Activated B cell treated with CpG ODN at 0.5 μM for 24 hours (primary cell): ENCODE measurements around the gene PPWD1. TPM values are rescaled to one million over a fixed set of nuclear protein-coding genes. Genes with fewer than 3 reads are reported as not detected.

ENCODE experiments used
- ATAC-seq: fragments of 200-7000 bp; cut with Tn5 transposase; one replicate; pipeline ENCODE4 v1.10.0; 2021; ENCODE audit warnings: low read depth, mild to moderate bottlenecking, moderate library complexity
- CTCF ChIA-PET: fragments of 350-600 bp; sonication (Branson Sonifier 250); formaldehyde crosslinking; loops from one replicate; lab custom pipeline; 2021; ENCODE audit warnings: antibody characterized with exemption; lab: Charles Lee
- POLR2A ChIA-PET: fragments of 350-600 bp; sonication (Branson Sonifier 250); formaldehyde crosslinking; loops from one replicate; lab custom pipeline; 2021; ENCODE audit warnings: antibody characterized with exemption; lab: Charles Lee
- DNase-seq: peaks from one replicate; pipeline ENCODE4 v3.0.0; 2022
- H3K27ac Mint-ChIP-seq: one replicate; pipeline ENCODE4 v1.8.0; 2020; ENCODE audit warnings: mixed read lengths
- H3K27me3 Mint-ChIP-seq: one replicate; pipeline ENCODE4 v1.8.0; 2021; ENCODE audit warnings: mixed read lengths
- H3K36me3 Mint-ChIP-seq: one replicate; pipeline ENCODE4 v1.8.0; 2021; ENCODE audit warnings: low read depth, mixed read lengths
- H3K4me1 Mint-ChIP-seq: one replicate; pipeline ENCODE4 v1.8.0; 2021; ENCODE audit warnings: mixed read lengths
- H3K4me3 Mint-ChIP-seq: one replicate; pipeline ENCODE4 v1.8.0; 2020; ENCODE audit warnings: mild to moderate bottlenecking, mixed read lengths
- H3K9me3 Mint-ChIP-seq: one replicate; pipeline ENCODE4 v1.8.0; 2020; ENCODE audit warnings: mixed read lengths
- intact Hi-C: fragments of 100-400 bp; cut with micrococcal nuclease; formaldehyde crosslinking; loops from one replicate; pipeline ENCODE4 v1.15.1; 2024
- total RNA-seq: library from RNA; stranded (reverse); gene quantifications from 2 replicates; pipeline ENCODE4 v1.2.3, GENCODE V29; 2022
- TF ChIP-seq, protein P1 (sequence below): fragments of 200-600 bp; IDR thresholded peaks from one replicate; pipeline ENCODE4 v1.8.0; 2022; ENCODE audit warnings: antibody characterized with exemption, mild to moderate bottlenecking

PPWD1 gene
- total RNA-seq, 1 donor from 2014 or later = 69.7 TPM

DNA sequence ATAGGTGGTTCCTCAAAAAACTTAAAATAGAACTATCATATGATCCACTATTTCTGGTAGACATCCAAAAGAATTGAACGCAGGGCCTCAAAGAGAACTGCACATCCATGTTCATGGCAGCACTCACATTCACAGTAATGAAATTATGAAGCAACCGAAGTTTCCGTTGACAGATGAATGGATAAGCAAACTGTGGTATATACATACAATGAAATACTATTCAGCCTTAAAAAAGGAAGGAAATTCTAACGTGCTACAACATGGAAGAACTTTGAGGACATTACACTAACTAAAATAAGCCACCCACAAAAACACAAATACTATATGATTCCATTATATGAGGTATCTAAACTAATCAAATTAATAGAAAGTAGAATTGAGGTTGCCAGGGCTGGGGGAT lies 18.6 kb upstream of the PPWD1 start:
- no peaks in the 10 kb centered on the region for H3K9me3 Mint-ChIP-seq
- no peak for ATAC-seq
- CTCF ChIA-PET = no interaction called here
- no peaks in the 10 kb centered on the region for H3K4me1 Mint-ChIP-seq
- no peak for DNase-seq
- H3K27ac Mint-ChIP-seq = no peak overlapping the region
- no peak overlapping the region for H3K4me3 Mint-ChIP-seq
- TF ChIP-seq, protein P1, sequence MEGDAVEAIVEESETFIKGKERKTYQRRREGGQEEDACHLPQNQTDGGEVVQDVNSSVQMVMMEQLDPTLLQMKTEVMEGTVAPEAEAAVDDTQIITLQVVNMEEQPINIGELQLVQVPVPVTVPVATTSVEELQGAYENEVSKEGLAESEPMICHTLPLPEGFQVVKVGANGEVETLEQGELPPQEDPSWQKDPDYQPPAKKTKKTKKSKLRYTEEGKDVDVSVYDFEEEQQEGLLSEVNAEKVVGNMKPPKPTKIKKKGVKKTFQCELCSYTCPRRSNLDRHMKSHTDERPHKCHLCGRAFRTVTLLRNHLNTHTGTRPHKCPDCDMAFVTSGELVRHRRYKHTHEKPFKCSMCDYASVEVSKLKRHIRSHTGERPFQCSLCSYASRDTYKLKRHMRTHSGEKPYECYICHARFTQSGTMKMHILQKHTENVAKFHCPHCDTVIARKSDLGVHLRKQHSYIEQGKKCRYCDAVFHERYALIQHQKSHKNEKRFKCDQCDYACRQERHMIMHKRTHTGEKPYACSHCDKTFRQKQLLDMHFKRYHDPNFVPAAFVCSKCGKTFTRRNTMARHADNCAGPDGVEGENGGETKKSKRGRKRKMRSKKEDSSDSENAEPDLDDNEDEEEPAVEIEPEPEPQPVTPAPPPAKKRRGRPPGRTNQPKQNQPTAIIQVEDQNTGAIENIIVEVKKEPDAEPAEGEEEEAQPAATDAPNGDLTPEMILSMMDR = no peak
- intact Hi-C loops = no loop called here
- POLR2A ChIA-PET = no interaction called here
- no peaks in the 10 kb centered on the region for H3K27me3 Mint-ChIP-seq
- H3K36me3 Mint-ChIP-seq = peaks cover 33% of the 10 kb centered on the region

DNA sequence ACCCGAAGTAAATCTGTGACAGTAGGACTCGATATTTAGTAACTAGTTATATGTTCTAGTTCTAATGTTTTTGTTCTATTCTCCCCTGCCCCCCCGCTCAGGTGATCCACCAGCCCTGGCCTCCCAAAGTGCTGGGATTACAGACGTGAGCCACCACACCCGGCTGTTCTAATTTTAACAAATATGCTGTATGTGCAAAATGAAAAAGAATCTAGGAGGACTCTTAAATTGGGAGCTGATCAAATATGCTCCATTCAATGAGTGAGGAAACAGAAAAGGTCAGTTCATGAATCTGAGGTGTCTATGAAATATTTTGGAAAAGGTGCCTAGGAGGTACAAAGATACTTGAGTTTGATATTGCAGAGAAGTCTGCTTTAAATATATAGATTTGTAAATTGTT lies 17.0 kb upstream of the PPWD1 start:
- H3K27me3 Mint-ChIP-seq = no peaks in the 10 kb centered on the region
- H3K36me3 Mint-ChIP-seq = peaks cover 39% of the 10 kb centered on the region
- ATAC-seq (no peak), DNase-seq (no peak)
- no peaks in the 10 kb centered on the region for H3K4me1 Mint-ChIP-seq
- ChIA-PET POLR2A (no interaction called here), CTCF (no interaction called here)
- TF ChIP-seq, protein P1 = no peak
- no peaks in the 10 kb centered on the region for H3K9me3 Mint-ChIP-seq
- no peak overlapping the region for H3K4me3 Mint-ChIP-seq
- intact Hi-C loops = no loop called here
- no peak overlapping the region for H3K27ac Mint-ChIP-seq

DNA sequence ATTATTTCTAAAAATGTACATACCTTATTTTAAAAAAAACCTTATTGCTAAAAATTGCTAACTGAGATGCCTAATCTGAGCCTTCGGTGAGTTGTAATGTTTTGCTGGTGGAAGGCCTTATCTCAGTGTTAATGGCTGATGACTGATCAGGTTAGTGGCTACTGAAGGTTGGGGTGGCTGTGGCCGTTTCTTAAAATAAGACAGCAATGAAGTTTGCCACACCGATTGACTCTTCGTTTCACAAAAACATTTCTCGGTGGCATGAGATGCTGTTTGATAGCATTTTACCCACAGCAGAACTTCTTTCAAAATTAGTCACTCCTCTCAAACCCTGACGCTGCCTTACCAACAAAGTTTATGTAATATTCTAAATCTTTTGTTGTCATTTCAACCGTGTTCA lies 14.8 kb upstream of the PPWD1 start:
- peaks cover 27% of the 10 kb centered on the region for H3K36me3 Mint-ChIP-seq

DNA sequence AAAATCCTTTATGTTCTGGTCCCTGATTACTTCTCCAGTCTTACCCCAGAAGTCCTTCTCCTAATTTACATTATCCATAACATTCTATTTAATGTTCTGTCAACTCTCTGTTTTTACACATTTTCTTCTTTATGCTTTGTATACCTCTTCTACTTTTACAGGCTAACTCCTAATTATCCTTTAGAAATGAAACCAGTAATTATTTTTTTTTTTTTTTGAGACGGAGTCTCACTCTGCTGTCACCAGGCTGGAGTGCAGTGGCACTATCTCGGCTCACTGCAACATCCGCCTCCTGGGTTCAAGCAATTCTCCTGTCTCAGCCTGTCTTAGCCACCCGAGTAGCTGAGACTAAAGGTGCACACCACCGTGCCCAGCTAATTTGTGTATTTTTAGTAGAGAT lies 9.2 kb upstream of the PPWD1 start:
- no peaks in the 10 kb centered on the region for H3K27me3 Mint-ChIP-seq
- H3K27ac Mint-ChIP-seq = no peak overlapping the region
- DNase-seq = no peak
- intact Hi-C loops = no loop called here
- POLR2A ChIA-PET = no interaction called here
- H3K4me1 Mint-ChIP-seq = no peaks in the 10 kb centered on the region
- H3K36me3 Mint-ChIP-seq = peaks cover 24% of the 10 kb centered on the region
- no peak for ATAC-seq
- no peaks in the 10 kb centered on the region for H3K9me3 Mint-ChIP-seq
- TF ChIP-seq, protein P1 = no peak
- CTCF ChIA-PET = no interaction called here
- no peak overlapping the region for H3K4me3 Mint-ChIP-seq

More for the DNA sequence above, 14.8 kb upstream of the PPWD1 start:
- CTCF ChIA-PET = no interaction called here
- Mint-ChIP-seq H3K27ac (no peak overlapping the region), H3K4me3 (no peak overlapping the region), H3K4me1 (no peaks in the 10 kb centered on the region), H3K27me3 (no peaks in the 10 kb centered on the region), H3K9me3 (no peaks in the 10 kb centered on the region)
- intact Hi-C loops = no loop called here
- no peak for DNase-seq
- POLR2A ChIA-PET = no interaction called here
- TF ChIP-seq, protein P1 = no peak
- no peak for ATAC-seq

DNA sequence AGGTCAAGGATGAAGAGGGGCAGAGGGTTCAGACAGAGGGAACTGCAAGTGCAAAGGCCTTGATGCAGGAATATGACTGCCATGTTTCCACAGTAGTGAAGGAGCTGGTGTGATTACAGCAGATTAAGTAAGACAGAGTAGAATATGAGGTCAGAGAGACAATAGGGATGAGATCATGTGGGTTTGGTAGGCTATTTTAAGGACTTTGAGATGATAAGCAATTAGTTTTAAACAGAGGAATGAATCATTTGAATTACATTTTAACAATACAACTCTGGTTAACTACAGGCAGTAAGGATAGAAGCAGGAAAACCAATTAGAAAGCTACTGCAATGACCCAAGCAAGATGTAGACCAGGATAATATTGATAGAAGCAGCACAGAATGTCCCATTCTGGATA lies 7.8 kb upstream of the PPWD1 start:
- DNase-seq (no peak), ATAC-seq (no peak)
- TF ChIP-seq, protein P1 = no peak
- Mint-ChIP-seq H3K4me1 (no peaks in the 10 kb centered on the region), H3K36me3 (peaks cover 13% of the 10 kb centered on the region), H3K4me3 (no peak overlapping the region), H3K27ac (no peak overlapping the region), H3K27me3 (no peaks in the 10 kb centered on the region), H3K9me3 (no peaks in the 10 kb centered on the region)
- ChIA-PET CTCF (no interaction called here), POLR2A (no interaction called here)
- intact Hi-C loops = no loop called here
